Measurements from ENCODE around the gene CELA2A. TPM values are rescaled to one million over a fixed set of nuclear protein-coding genes. Genes with fewer than 3 reads are reported as not detected.

The CELA2A gene
- total RNA-seq, 6 donors from 2014 or later = 0.83 to 2.3 TPM; not detected in 4

GRCh38 chr1:15410223-15410883 lies 46.2 kb upstream of the CELA2A start:
- no peak for ATAC-seq (ENCODE audit: low FRiP score in 2 of 2)

GRCh38 chr1:15410884-15411245 lies 45.7 kb upstream of the CELA2A start:
- Histone ChIP-seq H3K27ac (peak overlapping the region; percentile 85 to 90 (median 86)), H3K4me1 (peaks cover 24 to 64% (median 47%) of the 10 kb centered on the region in 4 donors), H3K36me3 (peaks cover 0 to 5% (median 0%) of the 10 kb centered on the region in 4 donors), H3K4me3 (peak overlapping the region; percentile 93 to 97 (median 96)), H3K9me3 (no peaks in the 10 kb centered on the region), H3K27me3 (no peaks in the 10 kb centered on the region)
- 25 to 41% methylated on average over 10 to 11 of the region's 11 CpGs for WGBS, 2 donors
- ATAC-seq (ENCODE audit: low FRiP score in 2 of 2) = no peak
- peak in 1 of 2 donors; percentile 71 for DNase-seq
- TF ChIP-seq EP300 (IDR thresholded peaks at IDR 0.05) (no peak), CTCF (IDR thresholded peaks at IDR 0.05) (no peak), POLR2A (IDR thresholded peaks at IDR 0.05) (no peak), POLR2AphosphoS5 (IDR thresholded peaks at IDR 0.05) (no peak)

More at GRCh38 chr1:15410223-15410883, 46.2 kb upstream of the CELA2A start:
- H3K36me3 ChIP-seq = peaks cover 0 to 5% (median 0%) of the 10 kb centered on the region in 4 donors
- peak overlapping the region; percentile 85 to 90 (median 86) for H3K27ac ChIP-seq
- DNase-seq = no peak
- H3K4me3 ChIP-seq = peak overlapping the region; percentile 93 to 97 (median 96)
- H3K27me3 ChIP-seq = no peaks in the 10 kb centered on the region
- H3K4me1 ChIP-seq = peaks cover 19 to 59% (median 42%) of the 10 kb centered on the region in 4 donors
- TF ChIP-seq POLR2A (IDR thresholded peaks at IDR 0.05) (no peak), CTCF (IDR thresholded peaks at IDR 0.05) (no peak), POLR2AphosphoS5 (IDR thresholded peaks at IDR 0.05) (no peak), EP300 (IDR thresholded peaks at IDR 0.05) (no peak)
- 2 to 6% methylated on average over 13 to 40 of the region's 53 CpGs for WGBS, 2 donors
- no peaks in the 10 kb centered on the region for H3K9me3 ChIP-seq

GRCh38 chr1:15411593-15412137 lies 44.9 kb upstream of the CELA2A start:
- Histone ChIP-seq H3K36me3 (peaks cover 0 to 5% (median 0%) of the 10 kb centered on the region in 4 donors), H3K4me1 (peaks cover 31 to 72% (median 55%) of the 10 kb centered on the region in 4 donors), H3K9me3 (no peaks in the 10 kb centered on the region), H3K27ac (peak overlapping the region; percentile 85 to 90 (median 86)), H3K27me3 (no peaks in the 10 kb centered on the region), H3K4me3 (peak overlapping the region in 3 of 4 donors; percentile 93 to 96 (median 95))
- DNase-seq (peak; percentile 78 to 86), ATAC-seq (ENCODE audit: low FRiP score in 2 of 2) (peak; percentile 42 to 56)
- 54 to 70% methylated on average over 7 to 12 of the region's 12 CpGs for WGBS, 2 donors
- peak in 1 of 4 donors; percentile 41 for TF ChIP-seq POLR2A (IDR thresholded peaks at IDR 0.05)
- no peak for TF ChIP-seq EP300 (IDR thresholded peaks at IDR 0.05)
- TF ChIP-seq POLR2AphosphoS5 (IDR thresholded peaks at IDR 0.05) = peak; percentile 42 to 66
- no peak for TF ChIP-seq CTCF (IDR thresholded peaks at IDR 0.05)

GRCh38 chr1:15412175-15412800 lies 44.2 kb upstream of the CELA2A start:
- no peak for DNase-seq
- peak overlapping the region in 3 of 4 donors; percentile 93 to 96 (median 95) for H3K4me3 ChIP-seq

More at GRCh38 chr1:15412175-15412800, 44.2 kb upstream of the CELA2A start:
- peaks cover 37 to 79% (median 62%) of the 10 kb centered on the region in 4 donors for H3K4me1 ChIP-seq
- peak overlapping the region; percentile 85 to 90 (median 86) for H3K27ac ChIP-seq
- no peak for ATAC-seq (ENCODE audit: low FRiP score in 2 of 2)
- peaks cover 0 to 5% (median 0%) of the 10 kb centered on the region in 4 donors for H3K36me3 ChIP-seq
- WGBS, 2 donors = 80% methylated on average over 16 of the region's 16 CpGs
- TF ChIP-seq POLR2A (IDR thresholded peaks at IDR 0.05) (no peak), EP300 (IDR thresholded peaks at IDR 0.05) (no peak), CTCF (IDR thresholded peaks at IDR 0.05) (no peak), POLR2AphosphoS5 (IDR thresholded peaks at IDR 0.05) (no peak)
- no peaks in the 10 kb centered on the region for H3K9me3 ChIP-seq
- H3K27me3 ChIP-seq = no peaks in the 10 kb centered on the region

Data from upper lobe of left lung (tissue), 6 donors.